Activated T-helper 1 cell treated with anti-CD3 and anti-CD28 coated beads, Interleukin-2, amount 50 U/mL, for 16 hours (primary cell): ENCODE results near the gene ZMYND12.

Source experiments
- DNase-seq, 2 donors: peaks; one replicate each; pipeline ENCODE4 v3.0.0-alpha.2; 2020; ENCODE audit warnings: low read depth in 1 of 2, low spot score in 1 of 2

Gene ZMYND12

GRCh38 chr1:42392967-42393848, 62.6 kb downstream of the ZMYND12 start:
- DNase-seq, result no peak

DNA sequence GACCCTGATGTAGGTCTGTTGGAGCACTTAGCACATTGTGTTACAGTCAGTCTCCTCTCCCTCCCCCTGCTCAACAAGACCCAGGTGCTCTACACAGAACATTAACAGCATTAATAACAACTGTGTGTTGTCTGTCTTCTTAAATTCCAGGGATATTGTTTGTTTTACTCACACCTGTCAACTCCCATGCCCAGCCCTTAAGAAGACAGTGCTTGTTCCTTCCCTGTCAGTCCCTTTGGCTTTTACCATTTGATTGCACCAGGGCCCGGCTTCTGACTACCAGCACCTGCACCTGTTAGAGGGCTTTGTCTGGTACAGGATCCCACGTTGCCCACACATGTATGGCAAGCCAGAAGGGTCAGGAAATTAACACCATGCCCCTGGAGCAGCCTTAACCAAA, 63.6 kb downstream of the ZMYND12 start:
- no peak for DNase-seq

DNA sequence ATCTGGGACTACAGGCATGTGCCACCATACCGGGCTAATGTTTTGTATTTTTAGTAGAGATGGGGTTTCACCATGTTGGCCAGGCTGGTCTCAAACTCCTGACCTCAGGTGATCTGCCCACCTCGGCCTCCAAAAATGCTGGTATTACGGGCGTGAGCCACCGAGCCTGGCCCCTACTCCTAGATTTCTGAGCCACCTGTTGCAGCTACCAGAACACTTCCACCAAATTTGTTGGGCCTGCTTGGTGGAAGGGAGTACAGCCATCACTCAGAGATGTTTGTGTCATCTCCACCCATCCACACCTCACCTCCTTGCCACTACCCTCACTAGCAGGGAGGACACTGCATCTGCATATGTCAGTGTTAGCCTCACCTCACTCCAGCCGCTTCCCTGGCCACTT, 69.8 kb downstream of the ZMYND12 start:
- no peak for DNase-seq

- DNase-seq, result no peak
Observed at GRCh38 chr1:42385283-42385682, 70.5 kb downstream of the ZMYND12 start.

GRCh38 chr1:42381280-42381673, 74.5 kb downstream of the ZMYND12 start:
- no peak for DNase-seq

GRCh38 chr1:42380586-42381279, 75.1 kb downstream of the ZMYND12 start, which contains the start of gene RIMKLA:
Gene RIMKLA, plus strand, starts transcription at chr1:42380792. Its CDS starts 143 bp downstream, at chr1:42380935.
- DNase-seq, result peak in 1 of 2 donors; percentile 22
